Motor neuron (in vitro differentiated cells): ENCODE data around the gene GGA3. TPM values are rescaled to one million over a fixed set of nuclear protein-coding genes. Genes with fewer than 3 reads are reported as not detected.

Experiments used
- ATAC-seq, 8 experiments: fragments of 200-7000 bp; cut with Tn5 transposase; replicated peaks in 6 of 8; 2 replicates each; pipeline ENCODE4 v1.8.0; 2021; ENCODE audit warnings: mild to moderate bottlenecking in 8 of 8, moderate library complexity in 8 of 8
- H3K27ac ChIP-seq, 2 donors: fragments of 250-450 bp; sonication (Bioruptor Pico); 2 replicates each; pipeline ENCODE4 v1.9.0; 2021; ENCODE audit warnings: antibody characterized with exemption in 2 of 2, mild to moderate bottlenecking in 2 of 2, moderate library complexity in 1 of 2
- H3K4me1 ChIP-seq, 2 donors: fragments of 250-450 bp; sonication (Bioruptor Pico); replicated peaks in 1 of 2; 2 replicates each; pipeline ENCODE4 v1.6.1; 2021; ENCODE audit warnings: antibody characterized with exemption in 2 of 2, mild to moderate bottlenecking in 2 of 2, moderate library complexity in 1 of 2
- H3K4me3 ChIP-seq, 5 donors: fragments of 250-450 bp; sonication (Bioruptor Pico); 2 replicates each; pipeline ENCODE4 v1.9.0; 2021; ENCODE audit warnings: antibody characterized with exemption in 5 of 5, mild to moderate bottlenecking in 5 of 5, moderate library complexity in 4 of 5
- WGBS, 10 experiments: fragments of 450-650 bp; shearing (Covaris generic); methylation state at CpG; one replicate each; pipeline ENCODE4 v1.0.0; 2022; 5-methylcytosine and 5-hydroxymethylcytosine counted together
- in situ Hi-C, 9 experiments: fragments of 400-800 bp; cut with MboI; loops; one replicate each; pipeline ENCODE4 v1.15.0; 2021; ENCODE audit warnings: low sequenced_read_pairs in 9 of 9, low pct_unique_long_range_greater_than_20kb in 2 of 9; ENCODE audit not compliant: unreplicated experiment in 9 of 9
- total RNA-seq, 8 experiments: library from RNA; unstranded; fragments of 300-600 nt; gene quantifications; 2 replicates each; pipeline versions ENCODE4 v1.2.3 to v1.2.4, GENCODE V29; 2022

GGA3 gene
- total RNA-seq, 8 experiments from 2014 or later = 13.0 to 39.2 (median 18.9) TPM

DNA sequence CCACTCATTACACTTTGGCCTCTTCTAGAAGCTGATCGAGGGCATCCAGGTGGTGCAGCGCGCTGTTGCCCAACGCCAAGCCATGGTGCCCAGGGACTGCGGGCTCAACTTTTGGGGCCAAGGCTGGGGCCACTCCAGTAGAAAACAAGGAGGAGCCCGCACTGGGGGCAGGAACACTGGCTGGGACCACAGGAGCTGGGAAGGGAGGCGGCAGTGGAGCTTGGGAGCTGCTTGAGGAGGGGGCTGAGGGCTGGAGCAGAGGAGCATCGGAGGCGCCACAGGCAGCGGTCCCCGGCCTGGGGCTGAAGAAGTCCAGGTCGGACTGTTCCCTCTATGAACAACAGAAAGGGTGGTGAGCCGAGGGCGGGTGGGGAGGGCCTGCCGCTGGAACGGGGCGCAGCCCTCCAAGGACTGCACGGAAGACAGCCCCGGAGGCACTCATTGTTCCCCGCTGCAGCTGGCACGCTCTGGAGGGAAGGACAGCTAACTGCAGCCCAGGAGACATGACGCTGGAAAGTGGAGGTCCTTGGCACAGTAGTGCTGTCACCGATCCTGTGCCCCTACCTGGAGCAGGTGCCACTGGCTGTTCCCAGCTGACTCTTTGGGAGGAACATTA lies 21.5 kb downstream of the GGA3 start:
- peak in 3 of 8 experiments; percentile 1 to 32 (median 31) for ATAC-seq
- 96 to 100% methylated on average over 1 to 4 of the region's 23 CpGs; no CpG with 5 or more reads in 8 of the 10 experiments for WGBS, 10 experiments
- in situ Hi-C loops = no loop called here
- H3K27ac ChIP-seq = no peak overlapping the region
- no peaks in the 10 kb centered on the region for H3K4me1 ChIP-seq
- H3K4me3 ChIP-seq = no peak overlapping the region

DNA sequence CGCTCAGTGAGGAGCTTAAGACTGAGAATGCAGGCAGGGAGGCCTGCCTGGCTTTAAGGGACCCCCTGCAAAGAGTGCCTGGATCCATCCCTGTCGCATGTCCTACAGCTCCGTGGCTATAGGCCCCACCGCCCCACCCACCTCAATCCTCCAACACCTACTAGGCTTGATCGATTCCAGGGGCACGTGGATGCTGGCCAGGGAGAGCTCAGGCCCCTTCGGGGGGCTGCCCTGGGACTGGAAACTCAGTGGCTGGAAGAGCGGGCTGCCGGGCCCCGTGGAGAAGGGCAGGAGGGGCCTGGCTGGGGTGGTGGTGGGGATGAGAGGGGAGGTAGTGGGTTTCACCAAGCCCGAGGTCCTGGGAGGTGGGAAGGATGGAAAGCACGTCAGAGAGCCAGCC lies 22.2 kb downstream of the GGA3 start:
- no peaks in the 10 kb centered on the region for H3K4me1 ChIP-seq
- no peak overlapping the region for H3K27ac ChIP-seq
- ATAC-seq = no peak
- 70% methylated on average over 2 of the region's 12 CpGs; no CpG with 5 or more reads in 9 of the 10 experiments for WGBS, 10 experiments
- in situ Hi-C loops = no loop called here
- H3K4me3 ChIP-seq = no peak overlapping the region

DNA sequence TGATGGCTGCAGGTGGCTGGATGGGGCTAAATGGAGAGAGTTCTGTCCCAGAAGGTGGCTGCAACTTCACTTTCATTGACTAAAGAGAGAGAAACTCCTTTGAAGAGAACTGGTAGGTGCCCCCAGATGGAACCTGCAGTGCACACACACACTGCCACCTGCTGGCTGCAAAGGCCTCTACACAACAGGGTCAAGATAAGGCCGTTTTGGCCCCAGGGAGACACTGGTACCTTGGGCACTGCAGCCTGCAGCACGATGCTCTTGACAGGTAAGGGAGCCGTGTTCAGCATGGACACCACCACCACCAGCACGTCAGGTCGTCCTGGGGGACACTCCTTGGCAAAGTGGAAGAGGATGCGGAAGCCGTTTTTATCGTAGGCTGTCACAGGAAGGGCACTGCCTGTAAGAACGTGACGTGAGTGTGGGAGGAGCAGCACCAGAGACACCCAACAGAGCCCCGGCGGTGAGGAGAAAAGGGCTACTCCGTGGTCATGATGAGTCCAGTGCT lies 22.7 kb downstream of the GGA3 start:
- Histone ChIP-seq H3K27ac (no peak overlapping the region), H3K4me3 (no peak overlapping the region), H3K4me1 (no peaks in the 10 kb centered on the region)
- 33 to 80% (median 47%) methylated on average over 1 to 8 of the region's 13 CpGs; no CpG with 5 or more reads in 5 of the 10 experiments for WGBS, 10 experiments
- in situ Hi-C loops = no loop called here
- ATAC-seq = peak; percentile 15 to 75 (median 44)

DNA sequence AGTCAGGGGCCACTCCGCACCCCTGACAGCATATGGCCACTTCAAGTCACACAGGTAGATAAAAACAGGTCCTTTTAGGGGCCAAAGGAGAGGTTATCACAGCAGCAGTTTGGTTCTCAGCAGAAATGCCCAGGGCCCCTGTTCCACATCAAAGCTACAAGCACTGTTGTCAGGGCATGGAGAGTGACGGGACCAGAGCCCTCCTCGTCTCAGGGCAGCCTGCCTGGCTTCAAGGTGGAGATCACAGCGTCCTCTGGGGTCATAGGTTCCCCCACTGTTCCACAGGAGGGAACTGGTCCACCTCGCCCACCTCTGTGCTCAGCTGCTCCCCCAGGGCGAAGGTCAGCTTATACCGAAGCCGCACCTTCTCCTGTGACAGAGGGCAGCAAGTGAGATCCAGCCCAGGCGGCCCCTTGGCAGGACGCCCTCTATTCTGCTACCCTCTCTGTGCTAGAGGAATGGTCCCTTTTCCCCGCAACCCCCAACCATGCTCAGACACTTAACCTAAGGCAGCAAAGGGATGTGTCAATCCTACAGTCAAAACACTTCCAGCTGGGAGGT lies 23.3 kb downstream of the GGA3 start:
- Histone ChIP-seq H3K4me3 (no peak overlapping the region), H3K27ac (no peak overlapping the region), H3K4me1 (no peaks in the 10 kb centered on the region)
- ATAC-seq = no peak
- in situ Hi-C loops = no loop called here
- WGBS, 10 experiments = 72 to 100% (median 91%) methylated on average over 2 to 4 of the region's 11 CpGs; no CpG with 5 or more reads in 7 of the 10 experiments

DNA sequence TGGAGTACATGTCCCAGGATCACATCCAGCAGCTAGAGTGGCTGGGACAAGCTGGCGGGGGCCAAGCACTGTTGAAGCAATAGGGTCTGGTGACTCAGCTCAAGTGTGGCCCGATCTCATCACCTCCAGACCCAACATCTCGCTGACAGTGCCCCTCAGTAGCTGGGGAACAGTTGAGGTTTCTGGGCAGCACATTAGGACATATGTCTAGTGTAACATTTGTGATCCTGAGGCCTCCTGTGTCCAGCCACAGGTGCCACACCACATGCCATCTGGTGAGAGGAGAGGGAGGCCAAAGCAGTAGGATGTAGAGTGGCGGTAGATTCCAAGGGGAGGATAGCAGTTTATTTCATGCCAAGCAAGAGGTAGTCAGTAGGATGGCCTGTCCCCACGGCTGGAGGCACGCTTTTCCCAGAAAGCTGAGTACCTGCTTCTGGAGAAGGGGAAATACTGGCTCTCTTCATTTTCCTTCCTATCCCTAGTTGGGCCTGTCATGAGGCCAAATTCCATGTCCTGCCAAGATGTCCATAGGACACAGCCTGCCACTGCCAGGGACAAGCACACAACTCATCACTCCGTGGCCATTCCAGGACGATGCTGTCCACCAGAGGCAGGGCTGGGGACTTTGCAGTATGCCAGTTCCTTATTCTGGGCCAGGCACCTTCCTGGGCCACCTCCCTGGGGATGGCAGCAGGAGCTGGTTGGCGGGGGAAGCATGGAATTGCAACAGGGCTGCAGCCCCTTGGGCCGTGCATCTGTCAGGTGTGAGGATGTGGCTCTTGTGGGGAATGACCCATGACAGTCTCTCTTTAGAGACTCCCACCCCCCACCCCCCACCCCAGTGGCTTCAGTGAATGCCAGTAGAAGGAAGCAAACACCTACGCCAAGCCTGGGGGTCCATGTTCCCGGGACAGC lies 24.0 kb downstream of the GGA3 start:
- H3K27ac ChIP-seq = no peak overlapping the region
- ATAC-seq = no peak
- in situ Hi-C loops = no loop called here
- no peak overlapping the region for H3K4me3 ChIP-seq
- no peaks in the 10 kb centered on the region for H3K4me1 ChIP-seq
- WGBS, 10 experiments = 88 to 100% (median 93%) methylated on average over 1 to 4 of the region's 12 CpGs; no CpG with 5 or more reads in 4 of the 10 experiments

DNA sequence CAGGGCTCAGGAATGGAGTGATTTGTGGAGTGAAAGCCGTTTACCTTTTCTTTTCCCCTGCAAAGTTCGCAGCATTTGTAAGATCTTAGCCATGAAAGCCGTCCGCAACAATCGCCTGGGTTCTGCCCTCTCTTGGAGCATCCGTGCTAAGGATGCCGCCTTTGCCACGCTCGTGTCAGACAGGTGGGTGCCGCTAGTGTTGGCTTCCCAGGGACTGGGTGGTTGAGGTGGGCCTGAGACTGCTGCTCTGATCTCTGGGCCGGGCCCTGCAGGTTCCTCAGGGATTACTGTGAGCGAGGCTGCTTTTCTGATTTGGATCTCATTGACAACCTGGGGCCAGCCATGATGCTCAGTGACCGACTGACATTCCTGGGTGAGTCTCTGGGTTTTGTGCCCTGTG lies 28.6 kb downstream of the GGA3 start:
- WGBS, 10 experiments = 85 to 100% (median 96%) methylated on average over 1 to 11 of the region's 13 CpGs; no CpG with 5 or more reads in 5 of the 10 experiments
- no peak for ATAC-seq
- Histone ChIP-seq H3K4me3 (no peak overlapping the region), H3K4me1 (no peaks in the 10 kb centered on the region), H3K27ac (no peak overlapping the region)
- in situ Hi-C loops = no loop called here

DNA sequence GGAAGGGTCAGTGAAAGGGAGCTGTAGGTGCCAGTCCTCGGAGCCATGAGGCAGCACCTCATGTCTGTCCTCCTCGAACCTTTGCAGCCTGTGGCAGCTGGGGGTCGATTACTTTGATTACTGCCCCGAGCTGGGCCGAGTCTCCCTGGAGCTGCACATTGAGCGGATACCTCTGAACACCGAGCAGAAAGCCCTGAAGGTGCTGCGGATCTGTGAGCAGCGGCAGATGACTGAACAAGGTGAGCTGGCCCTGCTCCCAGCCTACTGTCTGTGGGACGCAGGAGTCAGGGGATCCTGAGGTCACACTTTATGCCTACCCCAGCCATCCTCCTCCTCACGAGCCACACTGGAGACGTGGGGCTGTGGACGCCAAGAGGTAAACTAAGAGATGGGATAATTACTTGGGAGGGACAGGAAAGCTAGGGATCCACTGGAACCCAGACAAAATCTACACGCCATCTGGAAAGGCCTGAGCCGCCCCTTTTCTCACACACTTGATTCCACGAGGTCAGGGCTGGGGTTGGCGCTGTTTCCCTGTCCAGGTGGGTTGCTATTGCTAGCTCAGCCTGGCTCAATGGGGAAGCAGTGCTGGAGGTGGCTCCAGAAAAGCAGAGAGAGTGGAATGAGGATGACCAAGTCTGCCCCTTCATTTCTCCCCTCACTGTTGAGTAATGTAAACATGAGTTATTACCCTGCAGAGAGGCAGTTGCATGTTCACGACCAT lies 29.5 kb downstream of the GGA3 start:
- in situ Hi-C loops = no loop called here
- WGBS, 10 experiments = 73 to 100% (median 100%) methylated on average over 1 to 3 of the region's 18 CpGs; no CpG with 5 or more reads in 3 of the 10 experiments
- Histone ChIP-seq H3K4me1 (no peaks in the 10 kb centered on the region), H3K27ac (no peak overlapping the region), H3K4me3 (no peak overlapping the region)
- no peak for ATAC-seq

DNA sequence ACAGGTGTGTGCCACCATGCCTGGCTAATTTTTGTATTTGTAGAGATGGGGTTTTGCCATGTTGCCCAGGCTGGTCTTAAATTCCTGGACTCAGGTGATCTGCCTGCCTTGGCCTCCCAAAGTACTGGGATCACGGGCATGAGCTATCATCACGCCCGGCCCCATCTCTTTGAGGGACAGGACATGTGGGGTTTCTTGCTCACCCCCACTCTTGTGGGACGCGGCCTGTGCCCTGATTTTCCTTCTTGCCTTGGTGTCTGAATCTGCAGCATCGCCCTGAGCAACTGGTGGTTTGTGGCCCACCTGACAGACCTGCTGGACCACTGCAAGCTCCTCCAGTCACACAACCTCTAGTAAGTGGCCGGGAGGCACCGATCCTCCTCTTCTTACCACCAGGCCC lies 30.3 kb downstream of the GGA3 start:
- ATAC-seq = no peak
- no peak overlapping the region for H3K27ac ChIP-seq
- in situ Hi-C loops = no loop called here
- no peaks in the 10 kb centered on the region for H3K4me1 ChIP-seq
- no peak overlapping the region for H3K4me3 ChIP-seq
- WGBS, 10 experiments = 80 to 100% (median 93%) methylated on average over 1 to 3 of the region's 8 CpGs; no CpG with 5 or more reads in 7 of the 10 experiments

DNA sequence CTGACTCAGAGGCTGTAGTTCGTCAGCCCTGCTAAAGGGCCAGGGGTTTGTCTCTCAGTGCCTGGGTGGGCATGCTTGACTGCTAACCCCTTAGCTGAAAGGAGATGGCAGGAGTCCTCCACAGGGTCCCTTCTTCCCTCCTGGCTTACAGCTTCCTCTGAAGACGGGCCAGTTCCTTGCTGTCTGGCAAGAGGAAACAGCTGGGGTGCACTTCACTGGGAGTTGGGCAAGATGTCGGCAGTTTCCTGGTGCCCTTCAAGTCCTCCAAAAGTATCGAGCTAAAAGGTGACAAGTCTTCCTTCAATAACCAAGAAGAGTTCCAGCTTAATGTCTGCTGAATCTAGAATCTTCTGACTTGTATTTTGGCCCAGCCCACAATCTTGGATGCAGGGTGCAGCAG lies 32.6 kb downstream of the GGA3 start:
- no peak for ATAC-seq
- in situ Hi-C loops = no loop called here
- H3K4me1 ChIP-seq = no peaks in the 10 kb centered on the region
- WGBS, 10 experiments = 87 to 100% (median 91%) methylated on average over 1 to 4 of the region's 4 CpGs; no CpG with 5 or more reads in 5 of the 10 experiments
- H3K4me3 ChIP-seq = no peak overlapping the region
- no peak overlapping the region for H3K27ac ChIP-seq

DNA sequence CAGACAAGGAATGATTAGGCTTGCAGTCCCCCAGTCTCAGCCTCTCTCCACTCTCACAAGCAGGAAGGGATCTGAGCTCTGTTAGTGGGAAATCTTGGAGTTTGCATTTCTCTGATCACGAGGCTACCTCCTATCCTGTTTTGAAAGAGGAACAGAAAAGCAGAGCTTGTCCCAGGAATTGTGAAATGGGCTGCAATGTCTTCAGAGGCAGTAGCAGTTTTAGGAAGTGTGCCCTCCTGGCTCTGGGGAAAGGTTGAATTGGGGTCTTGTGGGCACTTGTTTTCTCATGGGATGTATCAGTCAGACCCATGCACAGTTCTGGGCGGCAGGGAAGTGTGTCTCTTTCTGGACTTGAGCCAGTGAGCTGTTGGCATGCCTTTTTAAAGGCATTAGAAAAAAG lies 33.1 kb downstream of the GGA3 start:
- Histone ChIP-seq H3K4me1 (no peaks in the 10 kb centered on the region), H3K4me3 (no peak overlapping the region), H3K27ac (no peak overlapping the region)
- WGBS, 10 experiments = 0 to 100% (median 88%) methylated on average over 1 to 2 of the region's 2 CpGs; no CpG with 5 or more reads in 1 of the 10 experiments
- no peak for ATAC-seq
- in situ Hi-C loops = no loop called here

- no peak for ATAC-seq
- WGBS, 10 experiments = 67 to 100% (median 93%) methylated on average over 1 to 4 of the region's 5 CpGs; no CpG with 5 or more reads in 4 of the 10 experiments
- in situ Hi-C loops = no loop called here
- Histone ChIP-seq H3K4me3 (no peak overlapping the region), H3K27ac (no peak overlapping the region), H3K4me1 (no peaks in the 10 kb centered on the region)
Observed at GRCh38 chr17:75227729-75228128, 33.7 kb downstream of the GGA3 start.

DNA sequence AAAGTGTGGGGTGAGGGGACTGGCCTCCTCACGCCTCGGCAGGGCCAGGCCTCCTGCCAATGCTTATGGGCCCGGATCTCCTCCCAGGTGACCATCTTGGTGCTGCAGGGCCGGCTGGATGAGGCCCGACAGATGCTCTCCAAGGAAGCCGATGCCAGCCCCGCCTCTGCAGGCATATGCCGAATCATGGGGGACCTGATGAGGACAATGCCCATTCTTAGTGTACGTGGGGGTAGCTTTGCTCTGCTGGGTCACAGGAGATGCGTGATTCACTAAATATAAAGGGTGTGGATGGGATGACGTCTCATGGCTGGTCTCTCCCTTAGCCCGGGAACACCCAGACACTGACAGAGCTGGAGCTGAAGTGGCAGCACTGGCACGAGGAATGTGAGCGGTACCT lies 36.4 kb downstream of the GGA3 start:
- ATAC-seq = peak in 2 of 8 experiments; percentile 51 to 83
- H3K4me1 ChIP-seq = no peaks in the 10 kb centered on the region
- WGBS, 10 experiments = 27 to 100% (median 77%) methylated on average over 2 to 7 of the region's 14 CpGs; no CpG with 5 or more reads in 2 of the 10 experiments
- in situ Hi-C loops = no loop called here
- H3K27ac ChIP-seq = no peak overlapping the region
- H3K4me3 ChIP-seq = no peak overlapping the region
